Cardiac septum (tissue), 1 donor: Measurements from ENCODE around the gene ANO6. TPM values are rescaled to one million over a fixed set of nuclear protein-coding genes. Genes with fewer than 3 reads are reported as not detected.

Experiments used
- DNase-seq: peaks from one replicate; pipeline ENCODE4 v3.0.0-alpha.2; 2020; ENCODE audit warnings: low spot score
- intact Hi-C: fragments of 100-400 bp; cut with DNase I; formaldehyde crosslinking; loops from one replicate; pipeline ENCODE4 v1.14.0; 2022
- total RNA-seq: library from RNA; stranded (reverse); fragmentation: NEBNext Ultra II Directional; extraction: Animal tissue kit (Norgen Biotek cat#: 25700); gene quantifications from one replicate; pipeline ENCODE4 v1.2.1, GENCODE V29; 2021
- donor health status: DM: no; HTN: no; CAD: no.

ANO6 gene
- total RNA-seq, 1 donor from 2014 or later = 49.0 TPM

DNA sequence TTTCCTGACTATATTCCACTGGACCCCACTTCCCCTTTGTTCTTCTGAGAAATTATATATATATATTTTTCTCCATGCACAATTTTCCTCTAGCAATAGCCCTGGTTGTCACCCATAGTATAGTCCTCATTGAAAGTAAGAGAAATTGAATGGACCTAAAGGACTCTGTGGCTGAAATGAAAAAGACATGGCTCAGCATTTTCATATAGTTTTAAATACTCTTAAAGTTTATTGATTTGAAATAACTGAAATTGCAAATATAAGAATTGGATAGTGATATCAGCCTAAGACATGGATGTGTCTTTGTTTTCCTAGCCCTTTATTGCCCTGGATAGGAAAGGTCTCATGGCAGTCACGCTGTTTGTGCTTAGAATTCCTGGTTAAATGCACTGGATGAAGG, 113.8 kb downstream of the ANO6 start:
- DNase-seq = no peak
- intact Hi-C loops = no loop called here

DNA sequence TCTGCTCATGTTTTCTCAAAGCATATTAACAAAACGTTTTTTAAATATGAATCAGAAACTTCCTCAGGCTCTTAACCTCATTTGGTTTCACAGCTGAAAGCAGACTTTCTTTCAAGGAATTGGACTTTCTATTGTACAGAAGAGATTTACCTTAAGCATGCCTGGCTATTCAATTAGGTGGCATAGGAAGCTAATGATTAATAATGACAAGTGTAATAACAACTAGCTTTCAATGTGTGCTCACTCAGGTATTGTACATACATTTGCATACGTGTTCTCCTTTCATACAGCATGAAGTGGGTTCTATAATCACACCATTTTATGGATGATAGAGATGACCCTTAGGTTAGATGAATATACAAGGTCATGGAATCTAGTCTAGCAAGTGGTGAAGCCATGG, 115.7 kb downstream of the ANO6 start:
- intact Hi-C loops = no loop called here
- no peak for DNase-seq

- DNase-seq = no peak
- intact Hi-C loops = no loop called here
Observed at GRCh38 chr12:45334396-45334795, 118.5 kb downstream of the ANO6 start.

DNA sequence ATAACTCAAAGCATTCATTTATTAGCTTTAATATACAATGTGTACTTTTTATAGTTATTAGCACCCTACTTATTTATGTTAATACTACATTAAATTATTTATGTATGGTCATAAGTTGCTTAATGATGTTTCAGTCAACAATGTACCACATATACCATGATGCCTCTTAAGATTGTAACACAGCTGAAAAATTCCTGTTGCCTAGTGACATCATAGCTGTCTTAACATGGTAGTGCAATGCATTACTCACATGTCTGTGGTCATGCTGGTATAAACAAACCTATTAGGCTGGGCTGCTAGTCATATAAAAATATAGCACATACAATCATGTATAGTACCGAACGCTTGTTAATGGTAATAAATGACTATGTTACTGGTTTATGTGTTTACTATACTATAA, 120.4 kb downstream of the ANO6 start:
- intact Hi-C loops = no loop called here
- DNase-seq = no peak

DNA sequence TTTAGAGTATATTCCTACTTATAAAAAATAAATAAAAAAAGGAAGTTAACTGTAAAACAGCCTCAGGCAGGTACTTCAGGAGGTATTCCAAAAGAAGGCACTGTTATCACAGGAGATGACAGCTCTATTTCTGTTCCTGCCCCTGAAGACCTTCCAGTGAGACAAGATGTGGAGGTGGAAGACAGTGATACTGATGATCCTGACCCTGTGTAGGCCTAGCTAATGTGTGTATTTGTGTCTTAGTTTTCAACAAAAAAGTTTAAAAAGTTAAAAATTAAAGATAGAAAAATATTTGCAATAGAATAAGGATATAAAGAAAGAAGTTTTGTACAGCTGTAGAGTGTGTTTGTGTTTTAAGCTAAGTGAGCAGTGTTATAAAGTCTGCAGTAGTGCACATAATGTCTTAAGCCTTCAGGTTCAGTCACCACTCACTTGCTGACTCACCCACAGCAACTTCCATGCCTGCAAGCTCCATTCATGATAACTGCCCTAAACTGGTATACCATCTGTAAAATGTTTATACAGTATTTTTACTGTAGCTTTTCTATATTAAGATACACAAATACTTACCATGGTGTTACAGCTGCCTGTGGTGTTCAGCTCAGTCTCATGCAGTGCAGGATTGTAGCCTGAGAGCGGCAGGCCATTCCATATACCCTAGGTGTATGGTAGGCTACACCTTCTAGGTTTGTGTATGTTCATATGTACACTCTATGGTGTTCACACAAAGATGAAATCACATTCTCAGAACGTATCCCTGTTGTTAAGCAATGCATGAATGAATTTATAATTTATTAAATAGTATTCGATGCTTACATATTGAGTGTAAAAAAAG, 121.1 kb downstream of the ANO6 start:
- DNase-seq = no peak
- intact Hi-C loops = no loop called here

- intact Hi-C loops = loop anchor here (2.0 kb wide), 1 partner anchor 45 kb away; no protein-coding TSS in a partner anchor
- no peak for DNase-seq
Observed at GRCh38 chr12:45337835-45338234, 121.9 kb downstream of the ANO6 start.

GRCh38 chr12:45338272-45338671, 122.4 kb downstream of the ANO6 start:
- no peak for DNase-seq
- intact Hi-C loops = loop anchor here (2.0 kb wide), 1 partner anchor 45 kb away; no protein-coding TSS in a partner anchor

DNA sequence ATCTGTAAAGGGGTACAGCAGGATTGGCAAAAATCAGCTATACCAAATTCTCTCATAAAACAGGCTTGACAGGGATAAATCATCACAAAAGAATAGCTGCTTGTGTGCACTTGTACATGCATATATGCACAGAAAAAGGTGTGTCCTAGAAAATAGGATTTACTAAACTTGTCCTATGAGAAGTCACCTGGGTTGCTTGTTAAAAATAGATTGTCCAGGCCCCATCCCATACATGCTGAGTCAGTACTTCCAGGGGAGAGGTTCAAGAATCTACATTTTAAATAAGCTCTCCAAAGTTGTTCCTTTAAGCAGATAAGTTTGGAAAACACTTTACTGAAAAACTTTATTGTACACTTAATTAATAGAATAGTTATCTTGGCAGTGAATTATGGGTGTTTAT, 123.1 kb downstream of the ANO6 start:
- intact Hi-C loops = loop anchor here (2.0 kb wide), 1 partner anchor 46 kb away; no protein-coding TSS in a partner anchor
- DNase-seq = no peak

- intact Hi-C loops = no loop called here
- no peak for DNase-seq
Observed at GRCh38 chr12:45342171-45342570, 126.3 kb downstream of the ANO6 start.

DNA sequence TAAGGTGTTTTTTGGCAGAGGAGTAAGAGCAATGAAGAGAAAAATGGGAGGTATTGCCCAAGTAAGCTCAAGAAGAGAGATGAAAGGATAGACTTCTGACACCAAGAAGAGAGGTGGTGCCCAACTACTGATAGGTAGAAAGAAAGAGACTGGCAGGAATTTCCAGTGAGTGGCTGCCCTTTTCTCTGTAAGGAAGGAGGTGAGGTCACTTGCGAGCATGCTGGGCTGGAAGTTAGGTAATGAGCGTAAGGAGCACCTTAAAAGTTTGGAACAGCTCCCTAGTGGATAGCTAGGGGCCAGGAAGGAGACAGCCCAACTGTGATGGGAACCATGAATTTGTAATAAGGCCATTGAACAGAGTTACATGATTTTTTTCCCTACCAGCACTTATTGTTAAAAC, 127.0 kb downstream of the ANO6 start:
- no peak for DNase-seq
- intact Hi-C loops = no loop called here

DNA sequence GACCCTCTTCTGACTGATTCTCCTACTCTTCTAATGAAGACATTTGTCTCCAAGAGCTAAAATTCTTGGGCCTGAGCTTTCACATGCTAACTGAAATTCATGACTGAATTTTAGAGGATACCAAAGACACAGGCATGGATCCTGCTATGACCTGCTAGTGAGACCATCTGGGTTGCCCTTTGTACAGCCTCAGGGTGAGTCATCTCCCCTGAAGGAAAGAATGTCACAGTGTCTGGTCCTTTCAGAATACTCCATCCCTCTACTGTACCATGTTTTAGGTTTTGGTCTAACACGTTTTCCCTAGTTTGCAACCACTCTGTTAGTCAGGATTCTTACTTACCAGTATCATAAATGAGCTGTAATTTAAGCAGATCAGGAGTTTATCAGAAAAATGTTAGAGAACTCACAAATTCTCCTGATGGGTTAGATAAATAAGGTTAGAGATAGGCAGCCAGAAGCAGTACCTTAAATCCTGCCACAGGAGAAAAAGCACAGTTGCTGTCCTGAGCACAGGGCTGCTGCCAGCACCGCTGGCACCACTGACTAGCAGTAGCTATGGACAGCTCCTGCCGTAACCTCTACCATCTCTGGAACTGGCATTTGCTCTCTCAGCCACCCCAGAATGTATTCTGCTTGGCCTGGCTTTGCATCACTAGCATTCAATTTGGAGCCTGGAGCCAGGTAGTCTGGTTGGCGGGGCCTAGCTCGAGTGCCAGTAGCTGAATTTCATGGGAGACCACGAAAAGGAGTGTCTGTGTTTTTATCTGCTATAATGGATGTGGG, 127.6 kb downstream of the ANO6 start:
- DNase-seq = no peak
- intact Hi-C loops = no loop called here

DNA sequence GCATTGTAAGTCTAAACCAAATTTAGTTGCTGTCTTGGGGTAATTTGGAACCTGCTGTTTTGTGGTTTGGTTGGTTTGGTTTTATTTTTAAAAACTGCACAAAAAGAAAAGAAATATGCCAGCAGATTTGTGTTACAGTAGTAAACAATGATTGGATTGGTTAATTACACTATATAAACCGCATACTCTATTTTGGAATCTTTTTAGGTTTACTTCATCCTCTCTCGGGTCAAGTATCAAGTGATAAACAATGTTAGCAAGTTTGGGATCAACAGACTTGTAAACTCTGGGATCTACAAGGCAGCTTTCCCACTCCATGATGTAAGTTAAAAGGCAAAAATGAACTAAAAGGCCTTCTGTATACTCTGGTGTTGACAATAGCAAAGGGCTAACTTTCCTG, 132.4 kb downstream of the ANO6 start:
- DNase-seq = no peak
- intact Hi-C loops = no loop called here

DNA sequence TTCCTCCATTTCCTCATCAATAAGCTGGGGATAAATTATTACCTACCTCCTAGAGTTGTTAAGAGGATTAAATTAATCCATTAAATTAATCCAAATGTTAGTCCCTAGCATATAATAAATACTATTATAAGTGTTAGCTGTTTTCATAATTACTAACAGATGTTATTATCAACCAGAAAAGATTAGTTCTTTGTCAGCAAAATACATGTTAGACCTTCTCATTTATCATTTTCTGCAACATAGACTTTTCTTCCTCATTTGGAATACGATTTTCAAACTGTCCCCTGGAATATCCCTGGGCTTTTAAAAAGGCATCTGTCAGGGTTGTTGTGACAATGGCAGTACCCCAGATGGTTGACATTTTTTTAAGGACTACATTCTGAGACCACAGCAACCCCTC, 133.1 kb downstream of the ANO6 start:
- no peak for DNase-seq
- intact Hi-C loops = no loop called here

GRCh38 chr12:45349916-45350315, 134.0 kb downstream of the ANO6 start:
- intact Hi-C loops = no loop called here
- DNase-seq = no peak

- no peak for DNase-seq
- intact Hi-C loops = no loop called here
Observed at GRCh38 chr12:45350861-45351260, 135.0 kb downstream of the ANO6 start.

DNA sequence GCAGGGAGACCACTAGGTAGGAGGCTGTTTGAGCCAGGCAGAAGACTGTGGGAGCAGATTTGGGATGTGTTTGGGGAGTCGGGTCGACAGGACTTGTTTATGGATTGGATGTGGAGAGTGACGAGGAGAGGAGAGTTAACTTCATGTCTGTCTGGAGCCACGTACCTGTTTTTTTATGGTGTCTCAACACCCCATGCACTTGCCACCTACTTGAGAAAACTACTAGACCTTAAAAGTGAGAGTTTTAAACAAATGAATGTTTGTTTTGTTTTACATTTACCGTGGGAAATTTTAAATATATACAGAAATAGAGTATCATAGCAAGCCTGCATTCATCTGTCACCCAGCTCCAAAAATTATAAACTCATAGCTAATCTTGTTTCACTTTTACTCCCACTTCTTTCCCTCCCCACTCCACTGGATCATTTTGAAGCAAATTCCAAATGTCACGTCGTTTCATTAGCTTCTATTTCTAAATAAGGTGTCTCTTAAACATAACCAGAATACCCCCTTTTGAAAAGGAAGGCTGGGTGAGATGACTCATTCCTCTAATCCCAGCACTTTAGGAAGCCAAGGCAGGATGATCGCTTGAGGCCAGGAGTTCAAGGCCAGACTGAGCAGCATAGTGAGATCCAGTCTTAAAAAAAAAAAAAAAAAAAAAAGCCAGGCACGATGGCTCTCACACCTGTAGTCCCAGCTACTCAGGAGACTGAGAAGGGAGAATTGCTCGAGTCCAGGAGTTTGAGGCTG, 136.2 kb downstream of the ANO6 start:
- DNase-seq = no peak
- intact Hi-C loops = no loop called here

GRCh38 chr12:45353944-45354343, 138.0 kb downstream of the ANO6 start:
- no peak for DNase-seq
- intact Hi-C loops = no loop called here

DNA sequence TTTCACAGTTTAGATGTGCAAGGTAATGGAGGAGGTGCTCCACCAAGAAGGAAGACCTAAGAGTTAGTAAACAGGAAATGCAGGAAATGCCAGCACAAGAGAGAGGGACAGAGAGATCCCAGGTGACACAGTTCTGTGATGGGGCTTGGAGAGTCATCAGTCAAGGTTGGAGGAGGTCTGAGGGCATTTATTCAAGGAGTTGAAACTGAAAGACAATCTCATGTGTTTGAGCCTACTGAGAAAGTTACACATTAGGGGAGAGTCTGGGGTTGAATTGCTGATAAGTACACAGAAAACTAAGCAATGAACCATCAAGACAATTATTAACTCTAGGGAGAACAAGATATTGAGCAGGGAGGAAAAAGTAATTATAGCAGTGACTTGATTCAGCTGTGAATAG, 138.5 kb downstream of the ANO6 start:
- intact Hi-C loops = no loop called here
- DNase-seq = no peak

GRCh38 chr12:45355730-45356129, 139.8 kb downstream of the ANO6 start:
- DNase-seq = no peak
- intact Hi-C loops = loop anchor here (5.0 kb wide), 1 partner anchor 138 kb away; the partner anchor contains the start of gene ANO6
